ENCODE results near the gene GNA14.
"Not testable (repeated sequence)": the region's sequence is repeated elsewhere in the genome, so short reads cannot be mapped to it uniquely, and the experiment has no call there.

Gene GNA14

DNA sequence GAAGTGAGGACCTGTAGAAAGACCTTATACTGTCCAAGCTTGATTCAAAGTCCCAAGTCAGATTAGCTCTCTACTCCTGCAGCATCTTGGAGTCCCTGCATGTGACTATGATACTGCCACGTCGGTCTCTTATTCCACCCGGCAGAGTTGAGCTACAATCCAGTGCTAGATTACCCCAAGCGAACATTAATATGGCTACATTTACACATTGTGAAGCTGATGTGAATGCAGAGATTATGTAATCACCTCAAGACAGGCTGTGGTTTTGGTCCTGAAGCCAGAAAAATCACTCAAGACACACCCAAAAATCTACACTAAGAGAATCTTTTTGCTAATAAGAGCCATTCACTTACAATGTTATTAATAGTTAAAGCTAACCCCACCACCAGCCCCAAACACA, 116.7 kb downstream of the GNA14 start:
- DNase-seq: no peak

DNA sequence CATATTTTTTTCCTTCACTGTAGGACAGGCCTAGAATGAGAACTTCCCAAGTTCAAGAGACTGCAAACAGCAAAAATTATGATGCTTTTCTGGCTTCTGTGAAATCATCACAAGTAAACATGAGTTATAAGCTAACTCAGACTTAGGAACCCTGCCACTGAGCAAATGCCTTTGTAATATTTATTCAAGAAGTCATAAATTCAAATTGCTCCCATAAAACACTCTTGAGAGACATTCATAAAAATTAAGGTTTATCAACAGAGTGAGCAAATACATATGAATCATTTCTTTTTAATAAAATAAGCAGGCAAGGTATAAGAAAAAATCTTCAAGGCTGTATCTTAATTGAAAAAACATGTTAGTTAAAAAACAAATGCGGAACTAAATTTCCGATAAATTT, 124.2 kb downstream of the GNA14 start:
- DNase-seq: no peak

DNA sequence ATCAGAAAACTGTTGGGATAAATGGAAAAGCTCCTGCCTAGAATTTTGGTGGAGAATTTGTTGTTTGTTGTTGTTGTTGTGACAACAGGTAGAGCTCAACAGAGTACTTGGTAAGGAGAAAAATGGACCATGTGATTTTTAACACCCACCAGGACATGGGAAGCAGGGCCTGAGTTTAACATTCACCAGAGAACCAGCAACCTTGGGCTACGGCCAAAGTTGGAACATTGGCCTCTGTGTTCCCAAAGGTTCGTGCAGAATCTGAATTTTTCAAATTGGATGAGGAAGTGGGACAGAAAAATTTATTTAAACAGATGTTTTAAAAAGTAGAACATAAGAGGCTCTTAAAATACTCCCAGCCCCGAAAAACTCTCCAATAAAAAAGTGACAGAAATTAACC, 127.0 kb downstream of the GNA14 start:
- no peak for DNase-seq

DNA sequence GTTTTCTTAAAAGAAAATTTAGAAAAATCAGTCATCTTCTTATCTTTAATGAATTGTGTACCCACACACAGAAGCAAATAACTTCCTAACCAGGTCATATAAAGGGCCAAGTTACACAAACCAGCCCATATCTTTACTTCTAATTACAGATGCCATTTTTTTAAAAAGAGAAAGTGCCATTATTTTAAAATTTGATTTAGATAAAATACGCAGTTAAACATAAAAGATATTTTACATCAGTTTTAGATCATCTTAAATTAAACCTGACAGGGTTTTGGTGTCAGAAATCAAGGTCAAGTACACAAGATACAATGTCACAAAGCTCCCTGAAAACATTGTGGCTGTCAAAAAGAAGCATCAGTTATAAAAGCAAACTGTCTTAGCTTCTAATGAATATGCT, 129.4 kb downstream of the GNA14 start:
- no peak for DNase-seq

- no peak for DNase-seq
Observed at GRCh38 chr9:77516781-77517180, 131.3 kb downstream of the GNA14 start.

DNA sequence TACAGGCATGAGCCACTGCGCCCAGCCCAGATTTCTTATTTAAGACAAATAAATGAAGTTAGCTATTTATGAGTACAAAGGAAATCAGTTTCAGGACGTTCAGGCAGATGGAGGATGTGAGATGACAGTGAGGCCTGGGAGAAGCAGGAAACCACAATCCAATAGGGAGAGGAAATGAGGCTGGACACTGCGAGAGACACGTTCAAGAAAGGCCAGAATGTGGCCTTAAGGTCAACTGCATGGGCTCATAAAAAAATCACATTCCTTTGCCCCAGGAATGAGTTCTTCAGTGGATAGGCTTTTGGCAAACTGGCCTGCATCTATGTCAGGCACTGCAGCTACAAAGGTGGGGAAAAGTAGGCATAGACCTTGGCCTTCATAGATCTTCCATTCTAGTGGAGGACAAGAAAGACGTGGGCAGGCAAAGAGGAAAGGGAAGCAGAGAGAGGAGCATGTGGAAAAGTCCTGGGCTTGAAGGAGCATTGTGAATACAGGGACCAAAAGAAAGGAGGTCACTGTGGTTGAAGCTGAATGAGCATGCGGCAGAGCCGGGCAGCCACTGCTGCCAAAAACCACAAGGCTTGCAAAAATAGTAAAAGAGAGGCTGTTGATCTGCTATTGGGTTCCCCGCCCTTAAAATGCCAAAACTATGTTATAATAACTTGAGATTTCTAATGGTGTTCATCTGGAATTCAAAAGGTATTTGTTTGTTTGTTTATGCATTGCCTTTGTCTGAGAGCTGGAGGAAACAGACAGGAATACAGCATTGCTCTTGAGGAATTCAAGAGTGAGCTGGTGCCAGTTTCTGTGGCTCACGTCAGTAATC, 133.0 kb downstream of the GNA14 start:
- DNase-seq: no peak

- DNase-seq: no peak
Observed at GRCh38 chr9:77513457-77513856, 134.7 kb downstream of the GNA14 start.

- DNase-seq: no peak
Observed at GRCh38 chr9:77512876-77513275, 135.2 kb downstream of the GNA14 start.

GRCh38 chr9:77511525-77511924, 136.6 kb downstream of the GNA14 start:
- DNase-seq: no peak

- no peak for DNase-seq
Observed at GRCh38 chr9:77510666-77511065, 137.5 kb downstream of the GNA14 start.

- no peak for DNase-seq
Observed at GRCh38 chr9:77508396-77508795, 139.7 kb downstream of the GNA14 start.

- no peak for DNase-seq
Observed at GRCh38 chr9:77507212-77507961, 140.7 kb downstream of the GNA14 start.

GRCh38 chr9:77505232-77505631, 142.9 kb downstream of the GNA14 start:
- DNase-seq: no peak

DNA sequence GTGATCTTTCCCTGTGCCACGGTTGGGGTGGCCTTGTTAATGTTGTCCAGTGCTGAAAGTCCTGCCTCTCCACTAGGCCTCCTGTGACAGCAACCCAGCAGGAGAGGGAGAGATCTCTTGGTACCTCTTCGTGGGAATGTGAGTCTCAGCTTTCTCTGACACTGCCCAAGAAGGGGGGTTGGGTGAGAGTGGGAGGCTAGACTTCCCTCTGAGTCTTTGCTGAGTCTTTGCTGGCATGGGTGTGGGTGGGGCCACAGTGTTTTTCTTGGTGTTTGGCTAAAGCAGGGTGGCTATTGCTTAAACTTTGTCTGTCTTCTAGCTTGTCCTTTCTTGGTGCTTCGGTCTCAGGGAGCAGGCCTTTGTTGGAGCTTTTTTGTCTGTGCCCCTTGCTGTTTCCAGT, 145.6 kb downstream of the GNA14 start:
- no peak for DNase-seq

DNA sequence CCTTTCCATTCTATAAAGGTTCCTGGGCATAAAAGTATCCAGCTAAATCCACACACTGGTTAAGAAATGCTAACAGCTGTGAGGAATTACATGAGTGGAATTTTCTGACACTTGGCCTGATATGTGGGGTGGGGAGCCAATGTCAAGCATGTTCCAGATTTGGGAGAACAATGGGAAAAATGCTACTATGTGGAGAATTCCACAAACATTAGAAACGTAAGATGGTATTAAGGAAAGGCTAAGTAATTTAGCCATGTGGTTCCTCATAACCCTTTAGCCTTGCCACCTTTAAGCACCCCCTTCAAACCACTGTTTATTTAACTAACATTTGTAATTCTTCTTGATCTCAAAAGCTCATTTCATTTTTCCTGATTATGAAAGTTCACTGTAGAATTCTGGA, 149.2 kb downstream of the GNA14 start:
- DNase-seq: no peak

- no peak for DNase-seq
Observed at GRCh38 chr9:77497322-77498198, 150.6 kb downstream of the GNA14 start.

GRCh38 chr9:77495834-77496671, 152.1 kb downstream of the GNA14 start:
- no peak for DNase-seq

DNA sequence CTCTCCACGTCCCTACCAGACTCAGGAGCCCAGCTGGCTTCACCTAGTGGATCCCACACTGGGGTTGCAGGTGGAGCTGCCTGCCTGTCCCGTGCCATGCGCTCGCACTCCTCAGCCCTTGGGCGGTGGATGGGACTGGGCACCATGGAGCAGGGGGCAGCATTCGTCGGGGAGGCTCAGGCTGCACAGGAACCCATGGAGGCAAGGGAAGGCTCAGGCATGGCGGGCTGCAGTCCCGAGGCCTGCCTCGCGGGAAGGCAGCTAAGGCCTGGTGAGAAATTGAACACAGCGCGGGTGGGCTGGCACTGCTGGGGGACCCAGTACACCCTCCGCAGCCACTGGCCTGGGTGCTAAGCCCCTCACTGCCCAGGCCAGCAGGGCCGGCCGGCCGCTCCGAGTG, 157.8 kb downstream of the GNA14 start:
- not testable (repeated sequence) for DNase-seq

DNA sequence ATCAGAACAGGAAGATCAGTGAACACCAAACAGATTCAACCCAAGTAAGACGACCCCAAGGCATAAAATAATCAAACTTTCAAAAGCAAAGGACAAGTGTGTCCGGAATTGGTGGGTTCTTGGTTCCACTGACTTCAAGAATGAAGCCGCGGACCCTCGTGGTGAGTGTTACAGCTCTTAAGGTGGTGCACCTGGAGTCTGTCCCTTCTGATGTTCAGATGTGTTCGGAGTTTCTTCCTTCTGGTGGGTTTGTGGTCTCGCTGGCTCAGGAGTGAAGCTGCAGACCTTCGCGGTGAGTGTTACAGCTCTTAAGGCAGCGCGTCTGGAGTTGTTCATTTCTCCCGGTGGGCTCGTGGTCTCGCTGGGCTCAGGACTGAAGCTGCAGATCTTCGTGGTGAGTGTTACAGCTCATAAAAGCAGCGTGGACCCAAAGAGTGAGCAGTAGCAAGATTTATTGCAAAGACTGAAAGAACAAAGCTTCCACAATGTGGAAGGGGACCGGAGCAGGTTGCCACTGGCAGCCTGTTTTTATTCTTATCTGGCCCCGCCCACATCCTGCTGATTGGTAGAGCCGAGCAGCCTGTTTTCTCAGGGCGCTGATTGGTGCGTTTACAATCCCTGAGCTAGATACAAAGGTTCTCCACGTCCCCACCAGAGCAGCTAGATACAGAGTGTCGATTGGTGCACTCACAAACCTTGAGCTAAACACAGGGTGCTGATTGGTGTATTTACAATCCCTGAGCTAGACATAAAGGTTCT, 158.5 kb downstream of the GNA14 start:
- peak; percentile 41 for DNase-seq

GRCh38 chr9:77488439-77489126, 159.5 kb downstream of the GNA14 start:
- no peak for DNase-seq

DNA sequence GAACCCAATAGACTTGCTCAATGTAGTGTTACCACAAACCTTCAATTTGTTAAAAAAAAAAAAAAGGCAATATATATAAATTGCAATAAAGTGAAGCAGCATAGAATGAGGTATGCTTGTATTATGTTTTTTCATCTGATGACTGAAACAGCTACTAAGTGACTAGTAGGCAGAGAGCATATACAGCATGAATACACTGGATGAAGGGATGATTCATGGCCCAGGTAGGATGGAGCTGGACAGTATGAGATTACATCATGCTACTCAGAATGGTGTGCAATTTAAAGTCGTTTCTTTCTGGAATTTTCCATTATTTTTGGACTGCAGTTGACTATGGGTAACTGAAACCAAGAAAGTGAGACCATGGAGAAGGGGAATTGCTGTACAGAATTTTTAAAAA, 161.2 kb downstream of the GNA14 start:
- DNase-seq: no peak
